H9 (cell line): ENCODE data around the gene LRRC8E. TPM values are rescaled to one million over a fixed set of nuclear protein-coding genes. Genes with fewer than 3 reads are reported as not detected.
A peak's percentile ranks its signal among the peaks of the same experiment; 100 is the strongest.

Experiments
- DNase-seq: peaks from one replicate; pipeline ENCODE4 v3.0.0-alpha.2; 2017
- H2AFZ ChIP-seq: one replicate; pipeline ENCODE4 v1.6.1; 2013; ENCODE audit warnings: mild to moderate bottlenecking, low read length, control low read depth, moderate library complexity
- H2AK5ac ChIP-seq: 2 replicates; pipeline ENCODE4 v1.6.1; 2013; ENCODE audit warnings: low read length, control low read depth, mixed read lengths; ENCODE audit not compliant: insufficient read length
- H2BK120ac ChIP-seq: one replicate; pipeline ENCODE4 v1.6.1; 2013; ENCODE audit warnings: low read depth, mild to moderate bottlenecking, low read length, control low read depth, inconsistent platforms; ENCODE audit not compliant: poor library complexity, severe bottlenecking
- H2BK12ac ChIP-seq: 2 replicates; pipeline ENCODE4 v1.6.1; 2013; ENCODE audit warnings: low read length, control low read depth, mixed read lengths, low read depth; ENCODE audit not compliant: insufficient read length
- H2BK15ac ChIP-seq: 2 replicates; pipeline ENCODE4 v1.6.1; 2013; ENCODE audit warnings: low read depth, low read length, control low read depth
- H2BK20ac ChIP-seq: one replicate; pipeline ENCODE4 v1.6.1; 2013; ENCODE audit warnings: low read depth, mild to moderate bottlenecking, low read length, control low read depth, inconsistent platforms; ENCODE audit not compliant: poor library complexity, severe bottlenecking
- H2BK5ac ChIP-seq: 2 replicates; pipeline ENCODE4 v1.6.1; 2013; ENCODE audit warnings: low read length, control low read depth, mixed read lengths; ENCODE audit not compliant: insufficient read length
- H3K14ac ChIP-seq: 2 replicates; pipeline ENCODE4 v1.6.1; 2013; ENCODE audit warnings: low read length, control low read depth; ENCODE audit not compliant: insufficient read depth
- H3K18ac ChIP-seq: 2 replicates; pipeline ENCODE4 v1.6.1; 2013; ENCODE audit warnings: low read depth, mild to moderate bottlenecking, mixed read lengths, low read length, control low read depth; ENCODE audit not compliant: insufficient read length
- H3K23ac ChIP-seq: 2 replicates; pipeline ENCODE4 v1.6.1; 2013; ENCODE audit warnings: low read length, control low read depth, mixed read lengths, low read depth; ENCODE audit not compliant: insufficient read length
- H3K23me2 ChIP-seq: 2 replicates; pipeline ENCODE4 v1.6.1; 2013; ENCODE audit warnings: low read depth, mild to moderate bottlenecking, mixed read lengths, low read length, control low read depth; ENCODE audit not compliant: insufficient read length, poor library complexity, severe bottlenecking
- H3K27ac ChIP-seq: 2 replicates; pipeline ENCODE4 v1.5.1; 2013; ENCODE audit warnings: low read length, control low read depth, mixed read lengths, low read depth; ENCODE audit not compliant: insufficient read length
- H3K27me3 ChIP-seq: 2 replicates; pipeline ENCODE4 v1.6.1; 2013; ENCODE audit warnings: low read length, control low read depth, inconsistent platforms; ENCODE audit not compliant: insufficient read depth
- H3K4ac ChIP-seq: 2 replicates; pipeline ENCODE4 v1.6.1; 2013; ENCODE audit warnings: low read depth, mild to moderate bottlenecking, control low read depth, inconsistent platforms, low read length, moderate library complexity
- H3K4me1 ChIP-seq: 2 replicates; pipeline ENCODE4 v1.6.1; 2013; ENCODE audit warnings: low read length, control low read depth, inconsistent platforms; ENCODE audit not compliant: insufficient read depth
- H3K4me2 ChIP-seq: 2 replicates; pipeline ENCODE4 v1.6.1; 2013; ENCODE audit warnings: low read length, control low read depth, mixed read lengths; ENCODE audit not compliant: insufficient read length, insufficient read depth
- H3K56ac ChIP-seq: 2 replicates; pipeline ENCODE4 v1.6.1; 2013; ENCODE audit warnings: low read depth, mild to moderate bottlenecking, mixed read lengths, low read length, control low read depth; ENCODE audit not compliant: insufficient read length
- H3K79me1 ChIP-seq: 2 replicates; pipeline ENCODE4 v1.6.1; 2013; ENCODE audit warnings: low read depth, mild to moderate bottlenecking, moderate library complexity, low read length, control low read depth, inconsistent platforms; ENCODE audit not compliant: insufficient read depth, poor library complexity, severe bottlenecking
- H3K79me2 ChIP-seq: 2 replicates; pipeline ENCODE4 v1.6.1; 2013; ENCODE audit warnings: low read length, control low read depth, inconsistent platforms; ENCODE audit not compliant: insufficient read depth
- H3K9ac ChIP-seq: 2 replicates; pipeline ENCODE4 v1.6.1; 2013; ENCODE audit warnings: low read length, control low read depth, mixed read lengths; ENCODE audit not compliant: insufficient read length; ENCODE audit errors: extremely low read depth
- H3K9me3 ChIP-seq: one replicate; pipeline ENCODE4 v1.6.1; 2013; ENCODE audit warnings: low read depth, low read length, inconsistent platforms; ENCODE audit not compliant: control insufficient read depth
- H3T11ph ChIP-seq: one replicate; pipeline ENCODE4 v1.6.1; 2013; ENCODE audit warnings: mild to moderate bottlenecking, low read length, control low read depth, inconsistent platforms
- H4K20me1 ChIP-seq: one replicate; pipeline ENCODE4 v1.6.1; 2013; ENCODE audit not compliant: control insufficient read depth, insufficient read length, insufficient read depth
- H4K5ac ChIP-seq: 2 replicates; pipeline ENCODE4 v1.6.1; 2013; ENCODE audit warnings: low read depth, mild to moderate bottlenecking, mixed read lengths, low read length, control low read depth; ENCODE audit not compliant: insufficient read length
- H4K8ac ChIP-seq: replicated peaks from 2 replicates; pipeline ENCODE4 v1.6.1; 2013; ENCODE audit warnings: low read length, control low read depth, mixed read lengths, low read depth; ENCODE audit not compliant: insufficient read length
- H4K91ac ChIP-seq: 2 replicates; pipeline ENCODE4 v1.6.1; 2013; ENCODE audit warnings: low read depth, mild to moderate bottlenecking, moderate library complexity, mixed read lengths, low read length, control low read depth; ENCODE audit not compliant: insufficient read length
- H3K27ac Mint-ChIP-seq, 3 experiments: 2 replicates in 2 of 3; 3 replicates in 1 of 3; pipeline ENCODE4 v1.8.0; 2020 to 2021; ENCODE audit warnings: mixed read lengths in 3 of 3, mild to moderate bottlenecking in 1 of 3, moderate library complexity in 1 of 3
- H3K27me3 Mint-ChIP-seq: 2 replicates; pipeline ENCODE4 v1.8.0; 2021; ENCODE audit warnings: low read depth, mild to moderate bottlenecking, moderate library complexity, mixed read lengths
- H3K36me3 Mint-ChIP-seq, 3 experiments: 2 replicates in 2 of 3; 3 replicates in 1 of 3; pipeline ENCODE4 v1.8.0; 2020 to 2021; ENCODE audit warnings: low read depth in 3 of 3, mixed read lengths in 3 of 3; ENCODE audit not compliant: insufficient read depth in 1 of 3
- H3K4me1 Mint-ChIP-seq, 2 experiments: 2 replicates each; pipeline ENCODE4 v1.8.0; 2020; ENCODE audit warnings: mixed read lengths in 2 of 2
- H3K4me3 Mint-ChIP-seq, 2 experiments: 2 replicates in 1 of 2; 3 replicates in 1 of 2; pipeline ENCODE4 v1.8.0; 2020 to 2021; ENCODE audit warnings: mild to moderate bottlenecking in 2 of 2, mixed read lengths in 2 of 2, moderate library complexity in 1 of 2
- H3K9me3 Mint-ChIP-seq, 2 experiments: 2 replicates in 1 of 2; 3 replicates in 1 of 2; pipeline ENCODE4 v1.8.0; 2020; ENCODE audit warnings: mild to moderate bottlenecking in 2 of 2, mixed read lengths in 2 of 2, moderate library complexity in 1 of 2
- WGBS: extraction: QIAGEN DNeasy Blood & Tissue Kit; methylation state at CpG from one replicate; pipeline ENCODE4 v1.1.7; 2013; ENCODE audit warnings: missing lambda C conversion rate, low lambda C conversion rate, mixed read lengths; ENCODE audit not compliant: insufficient read length; ENCODE audit errors: extremely low coverage; 5-methylcytosine and 5-hydroxymethylcytosine counted together
- total RNA-seq: library from RNA; stranded (reverse); gene quantifications from 2 replicates; pipeline ENCODE4 v1.2.1, GENCODE V29; 2021
- TF ChIP-seq, protein P1 (sequence below): fragments of 200-600 bp; sonication (generic); conservative IDR thresholded peaks from 3 replicates; pipeline ENCODE4 v1.8.0; 2021; ENCODE audit warnings: antibody characterized with exemption, mild to moderate bottlenecking

Gene LRRC8E
- total RNA-seq, 1 experiment from 2014 or later, result 4.8 TPM

DNA sequence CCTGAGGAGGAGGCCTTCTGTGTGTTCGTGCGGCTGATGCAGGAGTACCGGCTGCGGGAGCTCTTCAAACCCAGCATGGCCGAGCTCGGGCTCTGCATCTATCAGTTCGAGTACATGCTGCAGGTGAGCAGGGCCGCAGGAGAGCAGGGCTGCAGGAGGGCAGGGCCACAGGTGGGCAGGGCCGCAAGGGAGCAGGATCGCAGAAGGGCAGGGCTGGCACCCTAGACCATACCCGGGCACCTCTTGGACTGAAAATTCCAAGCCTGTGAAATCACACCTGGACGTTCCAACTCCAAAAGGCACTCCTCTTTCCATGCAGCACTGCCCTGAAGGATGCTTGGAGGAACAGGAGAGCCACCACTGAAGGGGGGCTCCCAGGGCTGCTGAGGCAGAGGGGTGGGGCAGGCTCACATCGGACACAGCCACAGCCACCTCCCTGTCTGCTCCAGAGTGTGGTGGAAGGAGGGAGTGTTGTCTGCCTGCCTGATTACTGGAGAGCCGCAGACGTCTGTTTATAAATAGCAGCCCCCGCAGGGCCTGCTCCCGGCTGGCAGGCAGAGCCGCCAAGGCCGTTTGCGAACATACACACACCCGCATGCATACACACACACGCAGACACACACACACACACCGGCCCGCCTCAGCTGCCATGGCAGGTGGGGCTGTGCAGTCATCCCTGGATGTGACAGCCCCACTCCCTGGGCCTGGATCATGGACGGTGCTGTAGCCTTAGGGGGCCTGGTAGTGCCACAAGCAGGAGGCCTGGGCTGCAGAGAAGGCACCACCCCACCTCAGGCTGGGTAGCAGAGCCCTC lies 38.1 kb upstream of the LRRC8E start:
- H3K9me3 ChIP-seq, result no peaks in the 10 kb centered on the region
- no peak overlapping the region for H3K4ac ChIP-seq
- no peak overlapping the region for H3K4me2 ChIP-seq
- no peak overlapping the region for H2AFZ ChIP-seq
- H3K27me3 ChIP-seq, result no peaks in the 10 kb centered on the region
- no peaks in the 10 kb centered on the region for H4K20me1 ChIP-seq
- H3K9ac ChIP-seq, result no peak overlapping the region
- H3K79me2 ChIP-seq, result no peaks in the 10 kb centered on the region
- H2BK5ac ChIP-seq, result no peak overlapping the region
- no peak overlapping the region for H3K27ac ChIP-seq
- no peaks in the 10 kb centered on the region for H3K4me1 ChIP-seq
- no peak overlapping the region for H3K4me3 Mint-ChIP-seq
- H3K23me2 ChIP-seq, result no peaks in the 10 kb centered on the region
- H2BK12ac ChIP-seq, result no peak overlapping the region
- no peak overlapping the region for H4K5ac ChIP-seq
- TF ChIP-seq, protein P1, sequence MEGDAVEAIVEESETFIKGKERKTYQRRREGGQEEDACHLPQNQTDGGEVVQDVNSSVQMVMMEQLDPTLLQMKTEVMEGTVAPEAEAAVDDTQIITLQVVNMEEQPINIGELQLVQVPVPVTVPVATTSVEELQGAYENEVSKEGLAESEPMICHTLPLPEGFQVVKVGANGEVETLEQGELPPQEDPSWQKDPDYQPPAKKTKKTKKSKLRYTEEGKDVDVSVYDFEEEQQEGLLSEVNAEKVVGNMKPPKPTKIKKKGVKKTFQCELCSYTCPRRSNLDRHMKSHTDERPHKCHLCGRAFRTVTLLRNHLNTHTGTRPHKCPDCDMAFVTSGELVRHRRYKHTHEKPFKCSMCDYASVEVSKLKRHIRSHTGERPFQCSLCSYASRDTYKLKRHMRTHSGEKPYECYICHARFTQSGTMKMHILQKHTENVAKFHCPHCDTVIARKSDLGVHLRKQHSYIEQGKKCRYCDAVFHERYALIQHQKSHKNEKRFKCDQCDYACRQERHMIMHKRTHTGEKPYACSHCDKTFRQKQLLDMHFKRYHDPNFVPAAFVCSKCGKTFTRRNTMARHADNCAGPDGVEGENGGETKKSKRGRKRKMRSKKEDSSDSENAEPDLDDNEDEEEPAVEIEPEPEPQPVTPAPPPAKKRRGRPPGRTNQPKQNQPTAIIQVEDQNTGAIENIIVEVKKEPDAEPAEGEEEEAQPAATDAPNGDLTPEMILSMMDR, result no peak
- H3K56ac ChIP-seq, result no peak overlapping the region
- no peaks in the 10 kb centered on the region for H3K79me1 ChIP-seq
- peak overlapping the region in 1 of 3 experiments; percentile 55; a peak in 1 of 7 replicates for H3K27ac Mint-ChIP-seq
- H3K36me3 Mint-ChIP-seq, result no peaks in the 10 kb centered on the region
- H3K23ac ChIP-seq, result no peak overlapping the region
- no peak overlapping the region for H3T11ph ChIP-seq
- no peak overlapping the region for H2BK120ac ChIP-seq
- peaks cover 6 to 10% of the 10 kb centered on the region in 2 experiments for H3K4me1 Mint-ChIP-seq
- H3K9me3 Mint-ChIP-seq, result no peaks in the 10 kb centered on the region
- no peak overlapping the region for H4K8ac ChIP-seq
- H2AK5ac ChIP-seq, result no peak overlapping the region
- no CpG with 5 or more reads among the region's 25 CpGs for WGBS
- peaks cover 20% of the 10 kb centered on the region for H3K27me3 Mint-ChIP-seq
- no peak overlapping the region for H3K14ac ChIP-seq
- H3K18ac ChIP-seq, result no peak overlapping the region
- DNase-seq, result no peak
- no peak overlapping the region for H2BK15ac ChIP-seq
- no peak overlapping the region for H4K91ac ChIP-seq
- no peak overlapping the region for H2BK20ac ChIP-seq
